SH-SY5Y (cell line): Measurements from ENCODE around the gene CYP27A1.

Source experiments
- GATA2 ChIP-seq: IDR thresholded peaks from 2 replicates; pipeline ENCODE4 v1.6.1; 2011; ENCODE audit warnings: mild to moderate bottlenecking, low read depth, low read length
- GATA3 ChIP-seq: IDR thresholded peaks from 2 replicates; pipeline ENCODE4 v1.6.1; 2011; ENCODE audit warnings: low read depth, mild to moderate bottlenecking, low read length, moderate library complexity

DNA sequence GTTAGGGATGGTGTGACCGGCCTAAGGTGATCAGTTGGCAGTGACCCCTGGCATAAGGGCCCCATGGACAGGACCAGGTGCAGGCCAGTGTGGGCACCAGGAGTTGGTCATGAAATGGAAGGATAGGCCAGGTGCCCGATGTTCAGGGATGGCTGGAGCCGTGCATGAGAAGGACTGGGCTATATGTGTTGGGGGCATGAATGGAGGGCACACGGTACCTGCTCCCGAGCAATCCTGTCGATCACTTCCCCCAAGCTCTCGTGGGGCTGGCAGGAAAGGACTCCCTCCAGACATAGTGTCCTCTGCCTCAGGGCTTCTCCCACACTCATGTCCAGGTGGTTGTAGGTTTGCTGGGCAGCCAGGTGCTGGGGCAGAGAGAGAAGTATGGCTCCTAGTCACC lies 42.1 kb downstream of the CYP27A1 start:
- TF ChIP-seq GATA2, result no peak
- no peak for TF ChIP-seq GATA3
